Brain microvascular endothelial cell (primary cell): ENCODE measurements around the gene TVP23A.
"Not testable (repeated sequence)": the region's sequence is repeated elsewhere in the genome, so short reads cannot be mapped to it uniquely, and the experiment has no call there.

Experiments used
- DNase-seq: peaks from one replicate; pipeline ENCODE4 v3.0.0-alpha.2; 2020
- H3K27ac ChIP-seq: fragments of 250-450 bp; sonication (Bioruptor Pico); 2 replicates; pipeline ENCODE4 v1.5.1; 2020; ENCODE audit warnings: mild to moderate bottlenecking, moderate library complexity
- H3K27me3 ChIP-seq: fragments of 250-450 bp; sonication (Bioruptor Pico); replicated peaks from 2 replicates; pipeline ENCODE4 v1.5.1; 2020; ENCODE audit warnings: mild to moderate bottlenecking
- H3K36me3 ChIP-seq: fragments of 250-450 bp; sonication (Bioruptor Pico); replicated peaks from 2 replicates; pipeline ENCODE4 v1.5.1; 2020; ENCODE audit warnings: mild to moderate bottlenecking
- H3K4me3 ChIP-seq: 2 replicates; pipeline ENCODE4 v1.5.1; 2011; ENCODE audit warnings: low read depth, mild to moderate bottlenecking, control low read depth, low read length, moderate library complexity
- CTCF ChIP-seq: IDR thresholded peaks from 2 replicates; pipeline ENCODE4 v1.5.1; 2011; ENCODE audit warnings: low read depth, mild to moderate bottlenecking, moderate library complexity, low read length, control low read depth, inconsistent platforms; ENCODE audit errors: missing control alignments
- in situ Hi-C: cut with HindIII; loops from 2 replicates; pipeline ENCODE4 v1.10.0; 2017; ENCODE audit warnings: low sequenced_read_pairs, low pct_ligation_motif_present

TVP23A gene

DNA sequence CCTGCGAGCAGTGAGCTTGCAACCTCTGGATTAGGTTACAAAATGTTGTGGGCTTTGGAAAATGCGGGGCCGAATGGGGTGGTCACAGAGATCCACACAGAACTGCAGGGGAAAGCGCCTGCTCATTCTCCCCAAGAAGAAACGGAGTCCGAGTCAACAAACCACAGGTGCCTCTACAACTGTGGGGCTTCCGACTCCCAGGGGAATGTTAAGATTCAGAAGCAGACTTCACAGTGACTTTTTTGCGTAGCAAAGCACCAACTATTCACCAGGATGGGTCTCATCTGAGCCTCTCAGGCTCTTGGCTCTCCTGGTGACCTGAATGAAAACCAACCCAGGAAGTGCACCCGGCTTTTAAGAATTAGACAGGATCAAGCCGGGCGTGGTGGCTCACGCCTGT, 41.2 kb downstream of the TVP23A start:
- in situ Hi-C loops: no loop called here
- TF ChIP-seq CTCF: no peak

GRCh38 chr16:10776923-10777322, 41.7 kb downstream of the TVP23A start:
- in situ Hi-C loops, H3K27me3 ChIP-seq, H3K4me3 ChIP-seq, H3K36me3 ChIP-seq, H3K27ac ChIP-seq, DNase-seq: not testable (repeated sequence)

More for the DNA sequence above, 41.2 kb downstream of the TVP23A start:
- H3K36me3 ChIP-seq: no peaks in the 10 kb centered on the region
- no peak overlapping the region for H3K27ac ChIP-seq
- no peaks in the 10 kb centered on the region for H3K27me3 ChIP-seq
- no peak for DNase-seq
- H3K4me3 ChIP-seq: no peak overlapping the region

GRCh38 chr16:10776280-10776679, 42.3 kb downstream of the TVP23A start:
- no peak for DNase-seq
- in situ Hi-C loops: no loop called here

GRCh38 chr16:10770907-10771306, 47.7 kb downstream of the TVP23A start:
- no peak for TF ChIP-seq CTCF
- no peak overlapping the region for H3K4me3 ChIP-seq
- H3K27me3 ChIP-seq: no peaks in the 10 kb centered on the region
- H3K27ac ChIP-seq: no peak overlapping the region
- in situ Hi-C loops: no loop called here
- H3K36me3 ChIP-seq: no peaks in the 10 kb centered on the region
- no peak for DNase-seq

More at GRCh38 chr16:10776280-10776679, 42.3 kb downstream of the TVP23A start:
- H3K27ac ChIP-seq: no peak overlapping the region
- no peaks in the 10 kb centered on the region for H3K36me3 ChIP-seq
- no peak overlapping the region for H3K4me3 ChIP-seq
- H3K27me3 ChIP-seq: no peaks in the 10 kb centered on the region
- TF ChIP-seq CTCF: no peak

- Histone ChIP-seq H3K27me3 (no peaks in the 10 kb centered on the region), H3K4me3 (no peak overlapping the region), H3K36me3 (no peaks in the 10 kb centered on the region), H3K27ac (no peak overlapping the region)
- no peak for TF ChIP-seq CTCF
- in situ Hi-C loops: no loop called here
- no peak for DNase-seq
These were observed 49.2 kb downstream of the TVP23A start for GRCh38 chr16:10769381-10769780.

- in situ Hi-C loops: no loop called here
- DNase-seq: no peak
- H3K36me3 ChIP-seq: peaks cover 4% of the 10 kb centered on the region
- no peak for TF ChIP-seq CTCF
- H3K27ac ChIP-seq: no peak overlapping the region
- H3K4me3 ChIP-seq: no peak overlapping the region
- no peaks in the 10 kb centered on the region for H3K27me3 ChIP-seq
These were observed 51.5 kb downstream of the TVP23A start for GRCh38 chr16:10767127-10767526.

DNA sequence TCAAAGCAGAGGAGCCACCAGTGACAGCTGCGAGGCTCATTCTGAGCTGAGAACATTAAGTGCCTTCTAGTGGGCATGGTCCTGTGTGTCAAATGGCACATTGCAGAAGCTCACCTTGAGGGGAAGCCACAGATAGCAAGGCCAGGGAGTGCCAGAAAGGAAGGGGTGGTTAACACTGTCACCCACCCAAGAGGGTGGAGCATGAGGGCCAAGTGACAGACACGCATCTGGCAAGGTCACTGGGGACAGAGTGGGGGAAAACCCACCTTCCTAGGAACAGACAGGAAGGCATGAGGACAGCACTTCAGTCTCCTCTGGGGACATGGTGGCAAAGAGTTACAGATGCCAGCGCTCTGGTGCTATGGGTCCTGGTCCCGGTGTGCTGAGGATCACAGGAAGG, 52.8 kb downstream of the TVP23A start:
- in situ Hi-C loops: no loop called here
- no peak overlapping the region for H3K27ac ChIP-seq
- no peak overlapping the region for H3K4me3 ChIP-seq
- no peaks in the 10 kb centered on the region for H3K27me3 ChIP-seq
- DNase-seq: no peak
- peaks cover 4% of the 10 kb centered on the region for H3K36me3 ChIP-seq
- no peak for TF ChIP-seq CTCF
